A549 (cell line): Measurements from ENCODE around the gene BMERB1. TPM values are rescaled to one million over a fixed set of nuclear protein-coding genes. Genes with fewer than 3 reads are reported as not detected.

Experiments
- ATAC-seq, 2 experiments: fragments of 200-7000 bp in 1 of 2; fragments of >200 bp in 1 of 2; cut with Nextera tagmentation in 1 of 2; cut with Tn5 transposase in 1 of 2; 3 replicates each; pipeline versions ENCODE4 v1.8.0 to v1.9.1; 2018 to 2020; ENCODE audit warnings: mild to moderate bottlenecking in 1 of 2, moderate library complexity in 1 of 2
- CTCF ChIA-PET: fragments of 300-600 bp; sonication (Branson Sonifier 250); formaldehyde crosslinking; extraction: SDS; loops from one replicate; lab custom pipeline; 2021; ENCODE audit warnings: antibody characterized with exemption, inconsistent platforms; lab: Yijun Ruan, JAX
- POLR2A ChIA-PET: fragments of 350-600 bp; formaldehyde crosslinking; extraction: SDS; loops from one replicate; lab custom pipeline; 2021; ENCODE audit warnings: antibody characterized with exemption, inconsistent platforms; lab: Yijun Ruan, JAX
- DNase-seq, 2 experiments: peaks; one replicate each; pipeline versions ENCODE4 v3.0.0 to v3.0.0-alpha.2; 2011 to 2016; ENCODE audit warnings: low read depth in 1 of 2, low spot score in 1 of 2
- FAIRE-seq: peaks from 2 replicates; lab custom pipeline; 2011; peaks lifted over from hg19 to GRCh38; lab: Jason Lieb, UNC
- H3K27ac ChIP-seq, 2 experiments: fragments of >200 bp; sonication (Bioruptor Twin); formaldehyde crosslinking; 3 replicates each; pipeline ENCODE4 v1.5.1; 2016 to 2017
- H3K4me1 ChIP-seq: fragments of >200 bp; sonication (Bioruptor Twin); formaldehyde crosslinking; 3 replicates; pipeline ENCODE4 v1.6.1; 2016
- H3K4me2 ChIP-seq: fragments of >200 bp; sonication (Bioruptor Twin); formaldehyde crosslinking; 3 replicates; pipeline ENCODE4 v1.6.1; 2016
- H3K4me3 ChIP-seq: fragments of >200 bp; sonication (Bioruptor Twin); formaldehyde crosslinking; 3 replicates; pipeline ENCODE4 v1.5.1; 2016
- H3K9me3 ChIP-seq: fragments of >200 bp; sonication (Bioruptor Twin); formaldehyde crosslinking; 3 replicates; pipeline ENCODE4 v1.6.1; 2016
- BHLHE40 ChIP-seq: IDR thresholded peaks from 2 replicates; pipeline ENCODE4 v1.6.1; 2012; ENCODE audit warnings: low read depth, low read length, inconsistent platforms
- CBX8 ChIP-seq: fragments of 200-600 bp; sonication (generic); IDR thresholded peaks from 2 replicates; pipeline ENCODE4 v1.6.1; 2016
- CHD2 ChIP-seq: fragments of 150-350 bp; IDR thresholded peaks from 2 replicates; pipeline ENCODE4 v1.6.1; 2014; ENCODE audit warnings: low read length; ENCODE audit not compliant: partially characterized antibody
- CHD4 ChIP-seq: fragments of 200-600 bp; sonication (generic); IDR thresholded peaks from 2 replicates; pipeline ENCODE4 v1.6.1; 2016; ENCODE audit warnings: antibody characterized with exemption, mild to moderate bottlenecking, borderline replicate concordance
- EHF ChIP-seq: fragments of 250-450 bp; sonication (Bioruptor Pico); IDR thresholded peaks from 2 replicates; pipeline ENCODE4 v1.5.0; 2020; ENCODE audit warnings: mild to moderate bottlenecking
- EHMT2 ChIP-seq: fragments of 200-600 bp; sonication (generic); IDR thresholded peaks from 2 replicates; pipeline ENCODE4 v1.6.1; 2016; ENCODE audit warnings: antibody characterized with exemption, low read depth, mild to moderate bottlenecking, moderate library complexity
- ESRRA ChIP-seq: fragments of 150-350 bp; IDR thresholded peaks from 2 replicates; pipeline ENCODE4 v1.6.1; 2014; ENCODE audit warnings: mild to moderate bottlenecking, low read length, borderline replicate concordance
- FOSL2 ChIP-seq, 2 experiments: fragments of 450-650 bp in 1 of 2; fragments of >200 bp in 1 of 2; sonication (Bioruptor Twin) in 1 of 2; formaldehyde crosslinking; IDR thresholded peaks; 2 replicates each; pipeline versions ENCODE4 v1.5.0 to v1.6.1; 2016 to 2020; ENCODE audit warnings: mild to moderate bottlenecking in 1 of 2, moderate library complexity in 1 of 2
- HEYL ChIP-seq: fragments of 250-450 bp; sonication (Bioruptor Pico); IDR thresholded peaks from 2 replicates; pipeline ENCODE4 v1.8.0; 2021; ENCODE audit warnings: mild to moderate bottlenecking, moderate library complexity
- HOXB13 ChIP-seq: fragments of 250-450 bp; sonication (Bioruptor Pico); IDR thresholded peaks from 2 replicates; pipeline ENCODE4 v1.5.0; 2020; ENCODE audit warnings: low read depth, mild to moderate bottlenecking, moderate library complexity
- JUN ChIP-seq, 2 experiments: fragments of >200 bp; sonication (Bioruptor Twin); formaldehyde crosslinking; IDR thresholded peaks; 2 replicates in 1 of 2; 3 replicates in 1 of 2; pipeline ENCODE4 v1.6.1; 2016 to 2017
- KDM5A ChIP-seq: fragments of 200-600 bp; sonication (generic); IDR thresholded peaks from 2 replicates; pipeline ENCODE4 v1.6.1; 2016; ENCODE audit warnings: antibody characterized with exemption, mild to moderate bottlenecking
- MAFK ChIP-seq: fragments of 450-650 bp; IDR thresholded peaks from 2 replicates; pipeline ENCODE4 v1.6.1; 2014; ENCODE audit not compliant: partially characterized antibody
- NFE2L2 ChIP-seq: fragments of 150-350 bp; conservative IDR thresholded peaks from 2 replicates; pipeline ENCODE4 v1.6.1; 2014; ENCODE audit warnings: low read length
- NR3C1 ChIP-seq: fragments of >200 bp; sonication (Bioruptor Twin); formaldehyde crosslinking; IDR thresholded peaks from 3 replicates; pipeline ENCODE4 v1.6.1; 2017
- SMC3 ChIP-seq: fragments of >200 bp; sonication (Bioruptor Twin); formaldehyde crosslinking; IDR thresholded peaks from 3 replicates; pipeline ENCODE4 v1.6.1; 2018; ENCODE audit warnings: inconsistent platforms
- ZC3H11A ChIP-seq: fragments of 450-650 bp; IDR thresholded peaks from 2 replicates; pipeline ENCODE4 v1.6.1; 2014; ENCODE audit warnings: antibody characterized with exemption, mild to moderate bottlenecking
- ZSCAN20 ChIP-seq: fragments of 250-450 bp; sonication (Bioruptor Pico); IDR thresholded peaks from 2 replicates; pipeline ENCODE4 v1.8.0; 2022; ENCODE audit warnings: mild to moderate bottlenecking, moderate library complexity
- WGBS: methylation state at CpG from one replicate; pipeline ENCODE4 v1.1.6; 2017; ENCODE audit errors: missing lambda C conversion rate; 5-methylcytosine and 5-hydroxymethylcytosine counted together
- polyA plus RNA-seq, 4 experiments: library from polyadenylated mRNA; depleted of rRNA in 3 of 4; stranded (reverse); fragments of >200 nt; fragmentation: RNase III in 1 of 4; extraction: RNeasy Plus Mini Kit Qiagen cat#74134 plus additional on column Dnase treatment in 1 of 4; gene quantifications; 2 replicates in 3 of 4; 3 replicates in 1 of 4; pipeline ENCODE4 v1.2.3, GENCODE V29; 2011 to 2017
- TF ChIP-seq, protein P1 (sequence below): IDR thresholded peaks from 2 replicates; pipeline ENCODE4 v1.6.1; 2012
- TF ChIP-seq, protein P2 (sequence below): fragments of 250-450 bp; sonication (Bioruptor Pico); IDR thresholded peaks from 2 replicates; pipeline ENCODE4 v1.5.0; 2021; ENCODE audit warnings: mild to moderate bottlenecking, moderate library complexity, borderline replicate concordance
- TF ChIP-seq, protein P3 (sequence below): fragments of >200 bp; sonication (Bioruptor Twin); formaldehyde crosslinking; IDR thresholded peaks from 3 replicates; pipeline ENCODE4 v1.5.1; 2016

The BMERB1 gene
- polyA plus RNA-seq, 2 of the 4 experiments (the other 2 are of a cell fraction): 44.7 to 48.9 TPM

DNA sequence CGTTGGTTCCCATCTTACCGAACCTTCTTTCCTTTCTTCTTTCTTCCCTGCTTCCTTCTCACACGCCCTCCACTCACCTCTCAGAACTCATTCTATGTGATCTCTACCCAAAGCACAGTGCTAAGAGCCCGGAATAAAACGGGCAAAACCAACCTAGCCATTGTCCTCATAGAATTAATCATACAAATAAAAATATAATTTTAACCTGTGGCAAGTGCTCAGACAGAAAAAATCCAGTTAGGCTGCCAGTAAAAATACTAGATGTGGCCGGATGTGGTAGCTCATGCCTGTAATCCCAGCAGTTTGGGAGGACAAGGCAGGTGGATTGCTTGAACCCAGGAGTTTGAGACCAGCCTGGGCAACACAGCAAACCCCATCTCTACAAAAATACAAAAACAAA, 27.0 kb downstream of the BMERB1 start:
- no peaks in the 10 kb centered on the region for H3K9me3 ChIP-seq
- FAIRE-seq (no peak), ATAC-seq (no peak), DNase-seq (no peak)
- CTCF ChIA-PET: interaction anchor here (0.9 to 1.1 kb wide), 3 partner anchors 11 to 34 kb away, joined by 3 read pairs; no protein-coding TSS in a partner anchor
- WGBS: 87% methylated on average over 6 of the region's 6 CpGs
- peaks cover 15% of the 10 kb centered on the region for H3K4me1 ChIP-seq
- POLR2A ChIA-PET: no interaction called here
- no peak overlapping the region for H3K4me3 ChIP-seq
- TF ChIP-seq MAFK (no peak), FOSL2 (IDR thresholded peaks at IDR 0.05) (no peak), FOSL2 (CRISPR knock-in tag; IDR thresholded peaks at IDR 0.05) (no peak), CBX8 (no peak), HEYL (CRISPR knock-in tag) (no peak), EHMT2 (no peak), NFE2L2 (no peak), SMC3 (no peak)
- TF ChIP-seq, protein P1, sequence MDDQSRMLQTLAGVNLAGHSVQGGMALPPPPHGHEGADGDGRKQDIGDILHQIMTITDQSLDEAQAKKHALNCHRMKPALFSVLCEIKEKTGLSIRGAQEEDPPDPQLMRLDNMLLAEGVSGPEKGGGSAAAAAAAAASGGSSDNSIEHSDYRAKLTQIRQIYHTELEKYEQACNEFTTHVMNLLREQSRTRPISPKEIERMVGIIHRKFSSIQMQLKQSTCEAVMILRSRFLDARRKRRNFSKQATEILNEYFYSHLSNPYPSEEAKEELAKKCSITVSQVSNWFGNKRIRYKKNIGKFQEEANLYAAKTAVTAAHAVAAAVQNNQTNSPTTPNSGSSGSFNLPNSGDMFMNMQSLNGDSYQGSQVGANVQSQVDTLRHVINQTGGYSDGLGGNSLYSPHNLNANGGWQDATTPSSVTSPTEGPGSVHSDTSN: no peak
- H3K27ac ChIP-seq: no peak overlapping the region
- no peak overlapping the region for H3K4me2 ChIP-seq

DNA sequence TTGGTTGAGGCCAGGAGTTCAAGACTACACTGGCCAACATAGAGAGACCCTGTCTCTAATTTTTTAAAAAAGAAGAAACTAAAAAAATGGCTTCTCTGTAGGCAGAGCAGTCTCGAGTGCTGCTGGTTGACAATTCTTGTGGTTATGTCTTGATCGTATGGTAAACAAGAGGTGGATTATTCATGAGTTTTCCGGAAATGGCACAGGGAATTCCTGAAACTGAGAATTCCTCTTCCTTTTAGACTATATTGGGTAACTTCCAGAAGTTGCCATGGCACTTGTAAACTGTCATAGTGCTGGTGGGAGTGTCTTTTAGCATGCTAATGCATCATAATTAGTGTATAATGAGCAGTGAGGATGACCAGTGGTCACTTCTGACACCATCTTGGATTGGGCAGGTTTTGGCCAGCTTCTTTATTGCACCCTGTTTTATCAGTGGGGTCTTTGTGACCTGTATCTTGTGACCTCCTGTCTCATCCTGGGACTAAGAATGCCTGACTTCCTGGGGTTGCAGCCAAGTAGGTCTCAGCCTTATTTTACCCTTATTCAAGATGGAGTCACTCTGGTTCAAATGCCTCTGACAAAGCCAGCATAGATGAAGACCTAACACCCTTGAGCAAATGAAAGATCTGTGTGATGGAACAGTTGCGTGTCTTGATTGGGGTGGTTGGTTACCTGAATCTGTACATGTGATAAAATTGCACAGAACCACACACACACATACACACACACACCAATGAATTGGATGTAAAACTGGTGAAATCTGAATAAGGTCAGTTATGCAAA, 30.2 kb downstream of the BMERB1 start:
- CTCF ChIA-PET: no interaction called here
- ATAC-seq: no peak
- POLR2A ChIA-PET: no interaction called here

DNA sequence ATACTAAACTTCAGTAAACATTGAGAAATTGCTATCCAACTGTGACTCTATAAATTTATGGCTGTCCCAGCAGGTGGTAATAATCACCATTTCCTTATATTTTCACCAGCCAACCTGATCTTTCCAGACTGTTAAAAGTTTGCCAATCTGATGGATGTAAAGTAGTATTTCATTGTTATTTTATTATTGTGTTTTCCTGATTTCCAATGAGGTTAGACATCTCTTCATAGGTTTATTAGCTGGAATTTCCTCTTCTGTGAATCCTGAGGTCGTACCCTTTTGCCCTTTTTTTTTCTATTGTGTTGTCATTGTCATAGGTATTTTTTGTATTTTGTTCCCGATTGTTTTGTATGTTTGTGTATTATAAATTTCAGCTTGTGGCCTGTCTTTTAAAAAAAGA, 31.7 kb downstream of the BMERB1 start:
- WGBS: 67% methylated on average over 2 of the region's 2 CpGs
- H3K9me3 ChIP-seq: 0 out of 3 replicates have a peak, but pooled peaks cover 6% of the 10 kb centered on the region
- TF ChIP-seq HOXB13 (CRISPR knock-in tag) (no peak), MAFK (no peak), BHLHE40 (no peak), ZC3H11A (no peak), HEYL (CRISPR knock-in tag) (no peak), JUN (IDR thresholded peaks at IDR 0.05) (no peak), CHD4 (no peak), KDM5A (no peak), EHF (CRISPR knock-in tag) (no peak), CHD2 (no peak), NR3C1 (no peak)
- TF ChIP-seq, protein P2, sequence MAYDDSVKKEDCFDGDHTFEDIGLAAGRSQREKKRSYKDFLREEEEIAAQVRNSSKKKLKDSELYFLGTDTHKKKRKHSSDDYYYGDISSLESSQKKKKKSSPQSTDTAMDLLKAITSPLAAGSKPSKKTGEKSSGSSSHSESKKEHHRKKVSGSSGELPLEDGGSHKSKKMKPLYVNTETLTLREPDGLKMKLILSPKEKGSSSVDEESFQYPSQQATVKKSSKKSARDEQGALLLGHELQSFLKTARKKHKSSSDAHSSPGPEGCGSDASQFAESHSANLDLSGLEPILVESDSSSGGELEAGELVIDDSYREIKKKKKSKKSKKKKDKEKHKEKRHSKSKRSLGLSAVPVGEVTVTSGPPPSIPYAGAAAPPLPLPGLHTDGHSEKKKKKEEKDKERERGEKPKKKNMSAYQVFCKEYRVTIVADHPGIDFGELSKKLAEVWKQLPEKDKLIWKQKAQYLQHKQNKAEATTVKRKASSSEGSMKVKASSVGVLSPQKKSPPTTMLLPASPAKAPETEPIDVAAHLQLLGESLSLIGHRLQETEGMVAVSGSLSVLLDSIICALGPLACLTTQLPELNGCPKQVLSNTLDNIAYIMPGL (CRISPR knock-in tag): no peak
- TF ChIP-seq, protein P3, sequence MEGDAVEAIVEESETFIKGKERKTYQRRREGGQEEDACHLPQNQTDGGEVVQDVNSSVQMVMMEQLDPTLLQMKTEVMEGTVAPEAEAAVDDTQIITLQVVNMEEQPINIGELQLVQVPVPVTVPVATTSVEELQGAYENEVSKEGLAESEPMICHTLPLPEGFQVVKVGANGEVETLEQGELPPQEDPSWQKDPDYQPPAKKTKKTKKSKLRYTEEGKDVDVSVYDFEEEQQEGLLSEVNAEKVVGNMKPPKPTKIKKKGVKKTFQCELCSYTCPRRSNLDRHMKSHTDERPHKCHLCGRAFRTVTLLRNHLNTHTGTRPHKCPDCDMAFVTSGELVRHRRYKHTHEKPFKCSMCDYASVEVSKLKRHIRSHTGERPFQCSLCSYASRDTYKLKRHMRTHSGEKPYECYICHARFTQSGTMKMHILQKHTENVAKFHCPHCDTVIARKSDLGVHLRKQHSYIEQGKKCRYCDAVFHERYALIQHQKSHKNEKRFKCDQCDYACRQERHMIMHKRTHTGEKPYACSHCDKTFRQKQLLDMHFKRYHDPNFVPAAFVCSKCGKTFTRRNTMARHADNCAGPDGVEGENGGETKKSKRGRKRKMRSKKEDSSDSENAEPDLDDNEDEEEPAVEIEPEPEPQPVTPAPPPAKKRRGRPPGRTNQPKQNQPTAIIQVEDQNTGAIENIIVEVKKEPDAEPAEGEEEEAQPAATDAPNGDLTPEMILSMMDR: no peak
- TF ChIP-seq, all 56 proteins: peak for 0
- DNase-seq (no peak), FAIRE-seq (no peak), ATAC-seq (no peak)
- no peak overlapping the region; the same call in 2 of the 3 replicates for H3K4me2 ChIP-seq
- peaks cover 7% of the 10 kb centered on the region for H3K4me1 ChIP-seq
- ChIA-PET POLR2A (no interaction called here), CTCF (no interaction called here)
- H3K27ac ChIP-seq: no peak overlapping the region
- no peak overlapping the region for H3K4me3 ChIP-seq

More for the DNA sequence above, 30.2 kb downstream of the BMERB1 start:
- DNase-seq (no peak), FAIRE-seq (no peak)
- TF ChIP-seq HOXB13 (CRISPR knock-in tag) (0 out of 2 replicates have a peak, but pooled peaks have one; percentile 43), HEYL (CRISPR knock-in tag) (0 out of 2 replicates have a peak, but pooled peaks have one; percentile 36), ZSCAN20 (CRISPR knock-in tag) (0 out of 2 replicates have a peak, but pooled peaks have one; percentile 25), ESRRA (no peak)
- peaks cover 12% of the 10 kb centered on the region for H3K4me1 ChIP-seq
- 0 out of 3 replicates have a peak, but pooled peaks cover 4% of the 10 kb centered on the region for H3K9me3 ChIP-seq
- WGBS: 68% methylated on average over 4 of the region's 4 CpGs
- no peak overlapping the region for H3K27ac ChIP-seq
- H3K4me2 ChIP-seq: no peak overlapping the region
- H3K4me3 ChIP-seq: no peak overlapping the region
